GM12878 (cell line): ENCODE measurements around the gene CLIP1. TPM values are rescaled to one million over a fixed set of nuclear protein-coding genes. Genes with fewer than 3 reads are reported as not detected.

Experiments used
- ATAC-seq: fragments of 200-7000 bp; cut with Tn5 transposase; 3 replicates; pipeline ENCODE4 v1.9.1; 2020; ENCODE audit warnings: mild to moderate bottlenecking, moderate library complexity
- BruUV-seq: library from RNA; stranded (reverse); fragments of 400-500 nt; replicated peaks from 2 replicates; lab custom pipeline; 2021; lab: Mats Ljungman, UMichigan
- CTCF ChIA-PET: fragments of 300-600 bp; sonication (Branson Sonifier 250); formaldehyde crosslinking; extraction: SDS; loops from one replicate; lab custom pipeline; 2021; ENCODE audit warnings: inconsistent platforms; lab: Yijun Ruan, JAX
- POLR2A ChIA-PET: fragments of 350-600 bp; formaldehyde crosslinking; extraction: SDS; loops from one replicate; lab custom pipeline; 2021; ENCODE audit warnings: inconsistent platforms; lab: Charles Lee
- RAD21 ChIA-PET: fragments of 300-600 bp; sonication (Branson Sonifier 250); formaldehyde crosslinking; loops from one replicate; lab custom pipeline; 2023; ENCODE audit warnings: antibody characterized with exemption; ENCODE audit not compliant: unreplicated experiment; lab: Charles Lee
- SMC1A ChIA-PET: fragments of 300-600 bp; sonication (Branson Sonifier 250); formaldehyde crosslinking; loops from one replicate; lab custom pipeline; 2023; ENCODE audit not compliant: unreplicated experiment, uncharacterized antibody; lab: Charles Lee
- DNase-seq: peaks from one replicate; pipeline ENCODE4 v3.0.0-alpha.2; 2011; ENCODE audit warnings: low read depth, low spot score
- FAIRE-seq: peaks from 3 replicates; lab custom pipeline; 2011; peaks lifted over from hg19 to GRCh38; lab: Jason Lieb, UNC
- H2AFZ ChIP-seq: 2 replicates; pipeline ENCODE4 v1.6.0; 2011; ENCODE audit warnings: low read depth, low read length, control low read depth; ENCODE audit not compliant: control insufficient read depth
- H3K27ac ChIP-seq: 2 replicates; pipeline ENCODE4 v1.5.1; 2011; ENCODE audit warnings: control low read depth; ENCODE audit not compliant: control insufficient read depth, insufficient read depth
- H3K27me3 ChIP-seq, 2 experiments: replicated peaks in 1 of 2; 2 replicates each; pipeline versions ENCODE4 v1.6.0 to v1.6.1; 2011; ENCODE audit warnings: low read length in 1 of 2; ENCODE audit not compliant: control insufficient read depth in 2 of 2, insufficient read depth in 2 of 2
- H3K36me3 ChIP-seq, 2 experiments: 2 replicates each; pipeline ENCODE4 v1.5.1; 2011; ENCODE audit warnings: low read length in 1 of 2; ENCODE audit not compliant: control insufficient read depth in 2 of 2, insufficient read depth in 2 of 2
- H3K4me1 ChIP-seq: 2 replicates; pipeline ENCODE4 v1.6.1; 2011; ENCODE audit warnings: mild to moderate bottlenecking, low read length, moderate library complexity, mixed read lengths; ENCODE audit not compliant: control insufficient read depth, insufficient read depth
- H3K4me2 ChIP-seq: 2 replicates; pipeline ENCODE4 v1.6.0; 2011; ENCODE audit warnings: control low read depth; ENCODE audit not compliant: control insufficient read depth, insufficient read depth
- H3K4me3 ChIP-seq: fragments of 200-600 bp; sonication (generic); 2 replicates; pipeline ENCODE4 v1.5.1; 2016
- H3K79me2 ChIP-seq: 2 replicates; pipeline ENCODE4 v1.6.0; 2011; ENCODE audit warnings: low read length; ENCODE audit not compliant: control insufficient read depth, insufficient read depth
- H3K9ac ChIP-seq: 2 replicates; pipeline ENCODE4 v1.8.0; 2011; ENCODE audit warnings: low read length, control low read depth, mixed read lengths; ENCODE audit not compliant: control insufficient read depth, insufficient read depth
- H3K9me3 ChIP-seq: replicated peaks from 3 replicates; pipeline ENCODE4 v1.5.1; 2011; ENCODE audit warnings: mild to moderate bottlenecking, low read length; ENCODE audit not compliant: control insufficient read depth, insufficient read depth
- H4K20me1 ChIP-seq: 2 replicates; pipeline ENCODE4 v1.6.0; 2011; ENCODE audit not compliant: control insufficient read depth, insufficient read depth
- CBX5 ChIP-seq: sonication (generic); IDR thresholded peaks from 2 replicates; pipeline ENCODE4 v1.6.1; 2016; ENCODE audit warnings: low read depth, moderate library complexity, mild to moderate bottlenecking, inconsistent platforms
- EED ChIP-seq: sonication (generic); IDR thresholded peaks from 2 replicates; pipeline ENCODE4 v1.6.1; 2016; ENCODE audit warnings: antibody characterized with exemption, low read depth
- IKZF2 ChIP-seq, 2 experiments: fragments of 450-650 bp; IDR thresholded peaks; 2 replicates each; pipeline ENCODE4 v1.6.1; 2017; ENCODE audit warnings: mild to moderate bottlenecking in 2 of 2, moderate library complexity in 2 of 2
- RELB ChIP-seq: fragments of 450-650 bp; IDR thresholded peaks from 2 replicates; pipeline ENCODE4 v1.6.1; 2017; ENCODE audit warnings: low read depth, mild to moderate bottlenecking, moderate library complexity
- RUNX3 ChIP-seq: IDR thresholded peaks from 2 replicates; pipeline ENCODE4 v1.6.1; 2012; ENCODE audit warnings: low read length, inconsistent platforms
- TARDBP ChIP-seq: IDR thresholded peaks from 2 replicates; pipeline ENCODE4 v1.6.1; 2016; ENCODE audit warnings: borderline replicate concordance
- TCF7 ChIP-seq: IDR thresholded peaks from 2 replicates; pipeline ENCODE4 v1.6.1; 2014; ENCODE audit warnings: antibody characterized with exemption, borderline replicate concordance
- WGBS: methylation state at CpG from one replicate; pipeline ENCODE4 v1.1.6; 2016; ENCODE audit warnings: low lambda C conversion rate; ENCODE audit not compliant: insufficient replicate concordance, insufficient coverage; ENCODE audit errors: missing lambda C conversion rate; 5-methylcytosine and 5-hydroxymethylcytosine counted together
- in situ Hi-C: fragments of 300-500 bp; cut with MboI; formaldehyde crosslinking; loops from 9 replicates; pipeline ENCODE4 v1.14.3; 2018; ENCODE audit warnings: mixed read lengths
- intact Hi-C: fragments of 100-400 bp; cut with micrococcal nuclease; formaldehyde crosslinking; loops from one replicate; pipeline ENCODE4 v1.14.2; 2022; ENCODE audit not compliant: unreplicated experiment
- polyA plus RNA-seq, 11 experiments: library from polyadenylated mRNA; depleted of rRNA in 4 of 11; unstranded in 6 of 11; stranded (reverse) in 5 of 11; fragments of >200 nt; fragmentation: Nextera tagmentation in 4 of 11; fragmentation: Illumina TruSeq in 1 of 11; extraction: Ambion mirVana in 4 of 11; extraction: Trizol in 1 of 11; gene quantifications; 1 replicate in 1 of 11; 2 replicates in 10 of 11; pipeline versions ENCODE4 v1.2.1 to v1.2.3, GENCODE V29; 2011 to 2016; ENCODE audit warnings: inconsistent platforms in 2 of 11, missing spikeins in 2 of 11, low read depth in 1 of 11
- total RNA-seq, 4 experiments: library from RNA; depleted of rRNA in 3 of 4; stranded (reverse); fragments of >200 nt in 3 of 4; fragmentation: Illumina TruSeq in 1 of 4; extraction: Trizol in 1 of 4; gene quantifications; 2 replicates each; pipeline versions ENCODE4 v1.2.1 to v1.2.3, GENCODE V29; 2013 to 2021
- TF ChIP-seq, protein P1 (sequence below): IDR thresholded peaks from 2 replicates; pipeline ENCODE4 v1.6.1; 2012; ENCODE audit warnings: low read depth, low read length, improper control_type of control experiment

Gene CLIP1
- total and polyA plus RNA-seq, 10 of the 15 experiments (the other 5 are each of a cell fraction or from before 2014, with no cell fraction given) = 6.0 to 45.4 (median 25.2) TPM

GRCh38 chr12:122422730-122423257 is 325 bp upstream of the CLIP1 start:
- Histone ChIP-seq H3K27me3 (no peaks in the 10 kb centered on the region), H3K27ac (peak overlapping the region; percentile 27), H4K20me1 (no peaks in the 10 kb centered on the region), H3K4me3 (peak overlapping the region; percentile 87), H3K9ac (peak overlapping the region; percentile 55), H3K4me2 (peak overlapping the region; percentile 99), H3K4me1 (peaks cover 22% of the 10 kb centered on the region), H2AFZ (peak overlapping the region; percentile 85), H3K36me3 (no peaks in the 10 kb centered on the region), H3K9me3 (no peaks in the 10 kb centered on the region), H3K79me2 (peaks cover 36% of the 10 kb centered on the region)
- ChIA-PET RAD21 (interaction anchor here (1.0 to 2.9 kb wide), 5 partner anchors 20 to 510 kb away, joined by 3 to 25 read pairs (median 11); no protein-coding TSS in a partner anchor), CTCF (interaction anchor here (0.7 to 8.3 kb wide), 6 partner anchors 10 to 49 kb away, joined by 4 to 100 read pairs (median 8); no protein-coding TSS in a partner anchor), SMC1A (interaction anchor here (0.7 to 9.4 kb wide), 9 partner anchors 10 to 128 kb away, joined by 3 to 48 read pairs (median 4); no protein-coding TSS in a partner anchor), POLR2A (interaction anchor here (1.4 kb wide), 1 partner anchor 107 kb away, joined by 3 read pairs; no protein-coding TSS in a partner anchor)
- FAIRE-seq = no peak
- TF ChIP-seq RELB (peak; percentile 29; the same call in 1 of the 2 replicates), TARDBP (no peak), CBX5 (no peak), RUNX3 (peak; percentile 9; the same call in 1 of the 2 replicates), EED (peak; percentile 59; the same call in 1 of the 2 replicates), TCF7 (no peak), IKZF2 (IDR thresholded peaks at IDR 0.05) (0 out of 4 replicates have a peak, but pooled peaks of 1 of the 2 experiments have one; percentile 11)
- TF ChIP-seq, protein P1, sequence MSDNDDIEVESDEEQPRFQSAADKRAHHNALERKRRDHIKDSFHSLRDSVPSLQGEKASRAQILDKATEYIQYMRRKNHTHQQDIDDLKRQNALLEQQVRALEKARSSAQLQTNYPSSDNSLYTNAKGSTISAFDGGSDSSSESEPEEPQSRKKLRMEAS = peak; percentile 42; the same call in 1 of the 2 replicates
- no TSS peak for BruUV-seq
- intact Hi-C loops (no loop called here), in situ Hi-C loops (no loop called here)
- DNase-seq = no peak
- under 1% methylated on average over 10 of the region's 39 CpGs for WGBS
- no peak for ATAC-seq
